SU-DHL-6 (cell line): ENCODE results near the gene SPRR2A.

Experiments used
- EZH2phosphoT487 ChIP-seq: fragments of 200-600 bp; sonication (generic), shearing (Covaris generic); conservative IDR thresholded peaks from 2 replicates; pipeline ENCODE4 v1.6.1; 2018; ENCODE audit warnings: mild to moderate bottlenecking, antibody characterized with exemption, low read length, moderate library complexity, mixed read lengths
- TF ChIP-seq, protein P1 (sequence below): fragments of 200-600 bp; sonication (generic); IDR thresholded peaks from one replicate; pipeline ENCODE4 v1.5.1; 2017; ENCODE audit warnings: antibody characterized with exemption, mild to moderate bottlenecking, low read length, moderate library complexity; ENCODE audit not compliant: insufficient read depth, poor library complexity, severe bottlenecking

DNA sequence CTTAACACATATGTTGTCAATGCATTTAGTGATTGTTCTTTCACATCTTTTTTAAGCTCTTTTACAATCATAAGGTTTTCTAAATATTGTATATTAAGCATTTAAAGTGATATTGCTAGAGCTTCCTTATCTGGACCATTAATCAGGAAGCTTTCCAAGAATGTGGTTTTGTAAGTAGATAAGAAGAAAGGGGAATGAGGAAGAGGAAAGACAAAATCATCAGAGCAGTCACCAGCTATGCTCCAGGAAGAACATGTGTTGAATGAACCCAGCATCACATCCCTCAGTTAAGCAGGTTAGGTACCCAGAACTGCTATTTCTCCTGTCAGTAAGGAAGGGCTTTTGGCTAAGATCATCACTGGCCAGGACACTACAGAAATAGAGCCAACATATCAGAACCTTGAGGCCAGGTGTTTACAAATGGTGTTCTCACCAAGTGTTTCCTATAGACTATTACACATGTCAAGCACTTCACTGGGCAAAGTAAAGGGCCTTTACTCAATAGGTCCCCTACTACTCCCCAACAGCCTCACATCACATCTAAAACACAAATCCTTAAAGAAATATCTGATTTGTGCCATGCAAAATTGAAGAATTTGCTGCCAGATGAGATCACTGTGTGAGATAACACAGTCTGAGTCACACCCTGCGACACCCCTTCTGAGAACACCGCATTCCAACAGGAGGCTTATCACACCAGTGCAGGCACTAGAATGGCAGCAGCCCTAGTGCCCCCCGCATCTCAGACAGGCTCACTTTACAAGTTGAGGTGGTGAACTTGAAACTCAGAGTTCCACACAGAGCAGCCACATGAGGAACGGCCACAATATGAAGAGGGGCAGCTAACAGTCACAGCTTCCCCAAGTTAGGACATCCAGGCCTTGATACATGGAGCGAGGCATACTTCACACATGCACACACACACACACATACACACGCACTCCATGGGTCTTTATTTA, 1.8 kb upstream of the SPRR2A start:
- TF ChIP-seq, protein P1, sequence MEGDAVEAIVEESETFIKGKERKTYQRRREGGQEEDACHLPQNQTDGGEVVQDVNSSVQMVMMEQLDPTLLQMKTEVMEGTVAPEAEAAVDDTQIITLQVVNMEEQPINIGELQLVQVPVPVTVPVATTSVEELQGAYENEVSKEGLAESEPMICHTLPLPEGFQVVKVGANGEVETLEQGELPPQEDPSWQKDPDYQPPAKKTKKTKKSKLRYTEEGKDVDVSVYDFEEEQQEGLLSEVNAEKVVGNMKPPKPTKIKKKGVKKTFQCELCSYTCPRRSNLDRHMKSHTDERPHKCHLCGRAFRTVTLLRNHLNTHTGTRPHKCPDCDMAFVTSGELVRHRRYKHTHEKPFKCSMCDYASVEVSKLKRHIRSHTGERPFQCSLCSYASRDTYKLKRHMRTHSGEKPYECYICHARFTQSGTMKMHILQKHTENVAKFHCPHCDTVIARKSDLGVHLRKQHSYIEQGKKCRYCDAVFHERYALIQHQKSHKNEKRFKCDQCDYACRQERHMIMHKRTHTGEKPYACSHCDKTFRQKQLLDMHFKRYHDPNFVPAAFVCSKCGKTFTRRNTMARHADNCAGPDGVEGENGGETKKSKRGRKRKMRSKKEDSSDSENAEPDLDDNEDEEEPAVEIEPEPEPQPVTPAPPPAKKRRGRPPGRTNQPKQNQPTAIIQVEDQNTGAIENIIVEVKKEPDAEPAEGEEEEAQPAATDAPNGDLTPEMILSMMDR: no peak
- no peak for TF ChIP-seq EZH2phosphoT487
